GM21528 (cell line): ENCODE data around the gene SLC4A7.
A peak's percentile ranks its signal among the peaks of the same experiment; 100 is the strongest.
"Not testable (repeated sequence)": the region's sequence is repeated elsewhere in the genome, so short reads cannot be mapped to it uniquely, and the experiment has no call there.

ENCODE experiments used
- ATAC-seq: cut with Tn5 transposase; IDR thresholded peaks from one replicate; pipeline ENCODE4 v1.9.1; 2021; ENCODE audit warnings: mild to moderate bottlenecking, moderate library complexity; ENCODE audit not compliant: unreplicated experiment, low FRiP score

The SLC4A7 gene

DNA sequence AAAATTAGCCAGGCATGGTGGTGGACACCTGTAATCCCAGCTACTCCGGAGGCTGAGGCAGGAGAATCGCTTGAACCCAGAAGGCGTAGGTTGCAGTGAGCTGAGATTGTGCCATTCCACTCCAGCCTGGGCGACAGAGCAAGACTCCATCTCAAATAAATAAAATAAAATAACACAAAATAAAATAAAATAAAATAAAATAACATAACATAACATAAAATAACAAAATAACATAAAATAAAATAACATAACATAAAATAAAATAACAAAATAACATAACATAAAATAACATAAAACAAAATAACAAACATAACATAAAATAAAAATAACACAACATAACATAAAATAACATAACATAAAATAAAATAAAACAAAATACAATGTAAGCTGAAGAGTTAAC is 45.8 kb downstream of the SLC4A7 start:
- not testable (repeated sequence) for ATAC-seq

GRCh38 chr3:27431116-27431515 is 53.1 kb downstream of the SLC4A7 start:
- ATAC-seq, result no peak

DNA sequence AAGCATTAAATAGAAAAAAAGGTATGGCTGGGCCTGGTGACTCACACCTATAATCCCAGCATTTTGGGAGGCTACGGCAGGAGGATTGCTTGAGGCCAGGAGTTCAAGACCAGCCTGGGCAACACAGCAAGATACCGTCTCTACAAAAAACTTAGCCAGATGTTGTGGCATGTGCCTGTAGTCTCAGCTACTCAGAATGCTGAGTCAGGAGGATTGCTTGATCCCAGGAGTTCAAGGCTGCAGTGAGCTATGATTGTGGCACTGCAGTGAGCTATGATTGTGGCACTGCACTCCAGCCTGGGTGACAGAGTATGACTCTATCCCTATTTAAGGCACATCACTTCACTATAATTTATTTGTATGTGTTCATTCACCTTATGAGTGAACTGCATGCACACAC is 54.3 kb downstream of the SLC4A7 start:
- ATAC-seq, result no peak

DNA sequence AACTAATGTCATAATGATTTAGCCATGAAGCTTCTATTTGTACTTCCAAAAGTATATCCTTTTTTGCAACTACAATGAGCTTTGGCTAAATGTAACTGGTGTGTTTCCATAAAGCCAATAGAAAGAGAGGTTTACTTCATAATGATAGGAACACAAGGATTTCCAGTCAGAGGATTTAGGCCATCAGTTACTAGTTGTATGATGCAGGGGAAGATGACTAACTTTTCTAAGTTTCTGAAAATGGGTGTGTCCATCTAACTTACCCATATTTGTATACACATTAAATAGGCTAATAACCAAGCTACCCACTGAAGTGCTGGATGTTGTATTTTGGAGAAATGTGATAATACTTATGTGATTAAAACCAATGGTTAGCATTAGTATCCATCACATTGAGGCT is 55.7 kb downstream of the SLC4A7 start:
- no peak for ATAC-seq

DNA sequence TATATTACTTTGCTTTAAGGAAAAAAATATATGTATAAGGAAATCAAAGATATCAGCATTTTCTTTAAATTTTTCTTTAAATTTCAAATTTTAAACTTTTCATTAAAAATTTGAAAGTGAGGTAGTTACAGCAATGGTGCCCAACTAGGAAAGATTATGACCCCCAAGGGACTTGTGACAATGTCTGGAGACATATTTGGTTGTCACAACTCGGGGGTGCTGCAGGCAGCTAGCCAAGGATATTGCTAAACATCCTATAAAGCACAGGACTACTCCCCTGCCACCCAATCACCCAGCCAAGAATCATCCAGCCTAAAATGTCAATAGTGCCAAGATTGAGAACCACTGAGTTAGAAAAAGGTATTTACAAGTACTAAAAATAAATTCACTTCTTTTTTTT is 57.3 kb downstream of the SLC4A7 start:
- no peak for ATAC-seq

DNA sequence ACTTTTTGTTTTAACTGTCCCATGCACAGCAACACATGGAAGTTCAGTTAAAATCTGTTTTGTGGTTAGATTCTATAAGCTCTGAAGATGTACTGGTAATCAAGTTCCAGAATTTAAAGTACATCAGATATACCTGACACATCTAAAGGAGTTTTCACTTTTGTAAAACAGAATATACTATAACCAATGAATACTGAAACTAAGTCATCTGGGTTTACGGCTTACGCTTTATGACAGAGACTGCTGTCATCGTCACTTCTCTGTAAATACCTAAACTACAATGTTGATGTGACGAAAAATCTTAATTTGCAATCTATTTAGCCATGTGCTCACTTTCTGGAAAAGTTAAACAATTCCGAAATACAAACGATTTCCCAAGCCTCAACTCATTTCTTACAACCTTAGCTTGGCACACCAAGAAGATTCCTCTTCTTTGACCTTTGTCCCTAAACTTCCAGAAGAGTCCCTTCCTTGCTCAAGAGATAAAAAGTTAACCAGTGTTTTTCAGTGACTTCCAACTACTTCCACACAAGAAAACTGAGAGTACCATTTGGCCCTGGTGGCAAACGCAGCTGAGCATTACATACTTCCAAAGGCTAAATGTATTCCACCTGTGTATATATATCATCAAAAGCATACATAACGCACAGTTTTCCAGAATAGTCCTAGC is 58.2 kb downstream of the SLC4A7 start:
- ATAC-seq, result no peak

GRCh38 chr3:27424812-27425521 is 59.2 kb downstream of the SLC4A7 start:
- not testable (repeated sequence) for ATAC-seq

GRCh38 chr3:27423463-27423862 is 60.7 kb downstream of the SLC4A7 start:
- no peak for ATAC-seq

- no peak for ATAC-seq
These were observed 61.6 kb downstream of the SLC4A7 start for GRCh38 chr3:27422617-27423016.

DNA sequence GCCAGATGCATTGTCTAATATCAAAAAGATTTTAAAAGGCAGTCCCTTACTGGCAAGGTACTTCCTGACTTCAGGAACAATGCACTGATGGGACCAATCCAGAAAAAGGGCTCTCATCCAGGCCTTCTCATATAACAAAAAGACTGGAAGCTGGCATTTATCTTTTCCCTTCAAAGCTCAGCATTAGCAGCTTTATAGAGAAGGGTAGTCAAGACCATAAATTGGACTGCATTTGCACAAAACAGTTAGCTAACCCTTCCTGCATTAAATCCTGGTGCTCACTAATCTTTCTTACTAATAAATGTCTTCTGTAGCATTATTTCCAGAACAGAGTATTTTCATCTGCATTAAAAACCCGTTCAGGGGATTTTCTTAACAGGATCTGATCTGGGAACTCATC is 69.0 kb downstream of the SLC4A7 start:
- no peak for ATAC-seq

- ATAC-seq, result peak; percentile 65
These were observed 91.1 kb downstream of the SLC4A7 start for GRCh38 chr3:27392950-27393679.

- not testable (repeated sequence) for ATAC-seq
These were observed 91.8 kb downstream of the SLC4A7 start for GRCh38 chr3:27392414-27392813.

DNA sequence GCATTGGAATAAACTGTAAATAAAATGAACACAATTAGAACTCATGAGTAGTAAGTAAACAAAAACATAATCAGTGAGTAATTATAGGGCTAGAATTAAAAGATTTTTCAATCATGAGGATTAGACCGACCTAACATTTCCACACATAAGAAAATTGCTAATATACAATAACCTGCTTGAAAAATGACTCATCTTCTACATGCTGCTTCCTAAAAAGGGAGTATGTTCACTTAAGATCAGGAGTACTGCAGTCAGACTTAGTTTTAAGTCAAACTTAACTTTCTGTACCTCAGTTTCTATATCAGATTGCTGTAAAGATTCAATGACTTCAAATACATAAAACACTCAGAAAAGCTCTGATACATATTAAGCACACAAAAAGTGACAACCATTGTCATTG is 92.4 kb downstream of the SLC4A7 start:
- ATAC-seq, result no peak

DNA sequence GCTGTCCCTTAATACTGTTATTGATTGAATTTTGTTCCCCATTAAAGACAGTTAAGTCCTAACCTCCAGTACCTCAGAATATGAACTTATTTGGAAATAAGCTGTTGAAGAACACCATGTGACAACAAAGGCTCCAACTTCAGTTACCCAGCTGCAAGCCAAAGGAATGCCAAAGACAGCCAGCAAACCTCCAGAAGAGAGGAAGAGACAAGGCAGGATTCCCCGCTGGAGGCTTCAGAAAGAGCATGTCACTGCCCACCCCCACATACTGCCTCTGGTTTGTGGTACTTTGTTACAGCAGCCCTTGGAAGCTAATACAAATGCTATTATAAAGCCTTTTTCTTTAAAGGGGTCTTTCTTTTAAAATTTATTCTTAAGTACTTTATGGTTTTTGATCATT is 96.6 kb downstream of the SLC4A7 start:
- ATAC-seq, result no peak

DNA sequence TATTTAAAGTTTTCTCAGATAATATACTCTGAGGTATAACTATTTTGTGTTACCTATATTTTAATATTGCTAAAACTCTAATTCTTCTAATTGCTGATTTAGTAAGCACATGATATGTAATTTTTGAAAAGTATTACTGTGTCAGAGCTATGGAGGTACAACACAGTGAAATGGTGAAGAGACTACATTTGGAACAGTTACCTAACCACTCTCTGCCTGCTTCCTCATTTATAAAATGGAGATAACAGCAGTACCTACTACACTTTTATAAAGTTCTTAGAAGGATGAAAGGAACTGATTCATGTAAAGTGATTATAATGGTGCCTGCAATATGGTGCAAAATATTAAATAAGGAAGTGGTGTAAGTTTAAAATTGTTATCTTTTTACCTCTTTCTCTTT is 98.7 kb downstream of the SLC4A7 start:
- ATAC-seq, result no peak

GRCh38 chr3:27384191-27384590 is 100.0 kb downstream of the SLC4A7 start:
- no peak for ATAC-seq

- no peak for ATAC-seq
These were observed 103.5 kb downstream of the SLC4A7 start for GRCh38 chr3:27380433-27381357.

DNA sequence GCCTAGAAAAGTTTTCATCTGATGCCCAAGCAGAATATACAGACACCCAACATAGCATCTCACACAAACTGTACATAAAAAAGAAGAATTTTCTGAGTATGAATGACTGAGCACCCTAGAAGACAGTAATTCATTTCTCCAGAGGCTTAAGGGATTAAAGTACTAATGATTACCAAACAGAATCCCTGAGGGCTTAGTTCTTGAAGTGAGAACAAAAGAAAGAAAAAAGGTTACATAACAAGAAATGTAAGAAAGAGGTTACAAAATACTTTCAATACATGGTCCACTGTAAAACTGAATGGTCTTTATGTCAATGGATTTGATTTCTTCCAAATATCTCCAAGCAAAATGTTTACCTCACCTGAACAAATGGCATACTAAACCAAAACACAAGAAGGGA is 105.9 kb downstream of the SLC4A7 start:
- ATAC-seq, result no peak

GRCh38 chr3:27376109-27376772 is 107.9 kb downstream of the SLC4A7 start:
- no peak for ATAC-seq
